GM12878 (cell line): ENCODE measurements around the gene SNX8.

Source experiments
- BACH1 ChIP-seq: fragments of 450-650 bp; IDR thresholded peaks from 2 replicates; pipeline ENCODE4 v1.6.1; 2017; ENCODE audit warnings: mild to moderate bottlenecking, borderline replicate concordance
- BHLHE40 ChIP-seq, 2 experiments: fragments of 450-650 bp in 1 of 2; IDR thresholded peaks; 2 replicates each; pipeline ENCODE4 v1.6.1; 2011 to 2017; ENCODE audit warnings: low read depth in 2 of 2, borderline replicate concordance in 1 of 2, improper control_type of control experiment in 1 of 2, low read length in 1 of 2, mild to moderate bottlenecking in 1 of 2
- CBX5 ChIP-seq: sonication (generic); IDR thresholded peaks from 2 replicates; pipeline ENCODE4 v1.6.1; 2016; ENCODE audit warnings: low read depth, moderate library complexity, mild to moderate bottlenecking, inconsistent platforms
- EP300 ChIP-seq, 2 experiments: fragments of 150-350 bp in 1 of 2; IDR thresholded peaks; 2 replicates each; pipeline ENCODE4 v1.6.1; 2011 to 2012; ENCODE audit warnings: low read depth in 2 of 2, low read length in 2 of 2, borderline replicate concordance in 1 of 2, improper control_type of control experiment in 1 of 2, inconsistent platforms in 1 of 2; ENCODE audit not compliant: control insufficient read depth in 1 of 2
- ESRRA ChIP-seq: IDR thresholded peaks from 2 replicates; pipeline ENCODE4 v1.6.1; 2012; ENCODE audit warnings: mild to moderate bottlenecking, low read length, improper control_type of control experiment
- HDAC6 ChIP-seq: fragments of 200-600 bp; sonication (generic); IDR thresholded peaks from one replicate; pipeline ENCODE4 v1.8.0; 2017; ENCODE audit warnings: antibody characterized with exemption; ENCODE audit not compliant: unreplicated experiment
- JUND ChIP-seq: IDR thresholded peaks from 2 replicates; pipeline ENCODE4 v1.6.1; 2012; ENCODE audit warnings: low read depth, mild to moderate bottlenecking, low read length, improper control_type of control experiment, moderate library complexity
- NFYA ChIP-seq: IDR thresholded peaks from 2 replicates; pipeline ENCODE4 v1.6.1; 2011; ENCODE audit warnings: low read depth, mild to moderate bottlenecking, low read length, improper control_type of control experiment, borderline replicate concordance
- POLR2A ChIP-seq: IDR thresholded peaks from 2 replicates; pipeline ENCODE4 v1.6.1; 2011; ENCODE audit warnings: low read depth, mild to moderate bottlenecking, low read length
- RAD21 ChIP-seq: IDR thresholded peaks from 2 replicates; pipeline ENCODE4 v1.6.1; 2011; ENCODE audit warnings: mild to moderate bottlenecking, low read depth, low read length, moderate library complexity; ENCODE audit not compliant: insufficient read depth
- RCOR1 ChIP-seq: conservative IDR thresholded peaks from 2 replicates; pipeline ENCODE4 v1.6.1; 2012; ENCODE audit warnings: low read depth, low read length, improper control_type of control experiment
- TF ChIP-seq, protein P1 (sequence below): IDR thresholded peaks from 2 replicates; pipeline ENCODE4 v1.6.1; 2012; ENCODE audit warnings: low read depth, low read length, improper control_type of control experiment
- TF ChIP-seq, protein P2 (sequence below), 3 experiments: IDR thresholded peaks in 2 of 3; conservative IDR thresholded peaks in 1 of 3; 2 replicates each; pipeline ENCODE4 v1.5.1; 2011; ENCODE audit warnings: low read depth in 3 of 3, low read length in 3 of 3, mild to moderate bottlenecking in 3 of 3, control low read depth in 2 of 3, moderate library complexity in 2 of 3, inconsistent platforms in 1 of 3, mixed read lengths in 1 of 3; ENCODE audit not compliant: control insufficient read depth in 2 of 3, insufficient read depth in 1 of 3; ENCODE audit errors: extremely low read depth in 1 of 3

DNA sequence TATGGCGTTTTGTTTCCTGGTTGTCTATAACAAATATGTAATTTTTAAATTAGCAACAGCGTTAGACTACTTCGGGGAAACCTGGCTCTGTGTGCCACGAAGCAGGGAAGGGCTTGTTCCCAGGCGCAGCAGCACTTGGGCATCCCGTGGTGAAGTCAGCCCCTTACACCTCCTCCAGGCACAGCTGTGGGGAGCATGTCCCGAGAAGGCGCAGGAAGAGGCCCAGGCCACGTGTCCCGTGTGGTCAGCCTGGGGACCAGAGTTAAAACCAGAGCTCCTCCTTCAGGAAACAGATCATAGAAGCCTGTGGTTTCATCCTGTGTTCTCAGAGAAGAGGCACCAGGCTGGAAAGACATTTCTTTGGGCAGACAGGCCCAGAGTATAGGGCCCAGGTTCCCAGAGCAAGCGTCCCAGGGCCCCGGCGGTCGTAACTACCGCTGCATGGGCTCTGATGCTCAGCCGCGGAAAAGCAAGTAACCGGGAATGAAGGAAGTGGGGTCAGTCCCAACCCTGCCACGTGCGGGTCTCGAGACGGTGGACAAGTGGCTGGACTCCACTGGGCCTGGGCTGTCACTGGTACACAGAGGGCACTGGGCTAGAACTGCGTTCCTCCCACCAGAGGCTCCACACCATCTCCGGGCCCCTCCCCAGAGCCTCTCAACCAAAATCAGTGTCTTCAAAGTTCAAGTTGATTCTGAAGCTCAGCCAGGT, 65.1 kb downstream of the SNX8 start:
- TF ChIP-seq EP300 (IDR thresholded peaks at IDR 0.05; ENCODE audit: borderline replicate concordance in 1 of 2, control insufficient read depth in 1 of 2, low read depth in 2 of 2, low read length in 2 of 2) (0 out of 4 replicates have a peak, but pooled peaks of 1 of the 2 experiments have one; percentile 13), RAD21 (0 out of 2 replicates have a peak, but pooled peaks have one; percentile 24), CBX5 (no peak), BHLHE40 (IDR thresholded peaks at IDR 0.05; ENCODE audit: borderline replicate concordance in 1 of 2, low read depth in 2 of 2, low read length in 1 of 2) (peak; percentile 17 to 31; a peak in 3 of 4 replicates), NFYA (no peak), HDAC6 (no peak), POLR2A (peak; percentile 44; the same call in 1 of the 2 replicates), ESRRA (no peak), BACH1 (no peak), RCOR1 (no peak), JUND (no peak)
- TF ChIP-seq, protein P1, sequence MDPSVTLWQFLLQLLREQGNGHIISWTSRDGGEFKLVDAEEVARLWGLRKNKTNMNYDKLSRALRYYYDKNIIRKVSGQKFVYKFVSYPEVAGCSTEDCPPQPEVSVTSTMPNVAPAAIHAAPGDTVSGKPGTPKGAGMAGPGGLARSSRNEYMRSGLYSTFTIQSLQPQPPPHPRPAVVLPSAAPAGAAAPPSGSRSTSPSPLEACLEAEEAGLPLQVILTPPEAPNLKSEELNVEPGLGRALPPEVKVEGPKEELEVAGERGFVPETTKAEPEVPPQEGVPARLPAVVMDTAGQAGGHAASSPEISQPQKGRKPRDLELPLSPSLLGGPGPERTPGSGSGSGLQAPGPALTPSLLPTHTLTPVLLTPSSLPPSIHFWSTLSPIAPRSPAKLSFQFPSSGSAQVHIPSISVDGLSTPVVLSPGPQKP: no peak
- TF ChIP-seq, protein P2, sequence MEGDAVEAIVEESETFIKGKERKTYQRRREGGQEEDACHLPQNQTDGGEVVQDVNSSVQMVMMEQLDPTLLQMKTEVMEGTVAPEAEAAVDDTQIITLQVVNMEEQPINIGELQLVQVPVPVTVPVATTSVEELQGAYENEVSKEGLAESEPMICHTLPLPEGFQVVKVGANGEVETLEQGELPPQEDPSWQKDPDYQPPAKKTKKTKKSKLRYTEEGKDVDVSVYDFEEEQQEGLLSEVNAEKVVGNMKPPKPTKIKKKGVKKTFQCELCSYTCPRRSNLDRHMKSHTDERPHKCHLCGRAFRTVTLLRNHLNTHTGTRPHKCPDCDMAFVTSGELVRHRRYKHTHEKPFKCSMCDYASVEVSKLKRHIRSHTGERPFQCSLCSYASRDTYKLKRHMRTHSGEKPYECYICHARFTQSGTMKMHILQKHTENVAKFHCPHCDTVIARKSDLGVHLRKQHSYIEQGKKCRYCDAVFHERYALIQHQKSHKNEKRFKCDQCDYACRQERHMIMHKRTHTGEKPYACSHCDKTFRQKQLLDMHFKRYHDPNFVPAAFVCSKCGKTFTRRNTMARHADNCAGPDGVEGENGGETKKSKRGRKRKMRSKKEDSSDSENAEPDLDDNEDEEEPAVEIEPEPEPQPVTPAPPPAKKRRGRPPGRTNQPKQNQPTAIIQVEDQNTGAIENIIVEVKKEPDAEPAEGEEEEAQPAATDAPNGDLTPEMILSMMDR (IDR thresholded peaks at IDR 0.05 in 2 of 3, conservative IDR thresholded peaks at IDR 0.05 in 1 of 3; ENCODE audit: control insufficient read depth in 2 of 3, extremely low read depth in 1 of 3, insufficient read depth in 1 of 3, low read depth in 3 of 3, low read length in 3 of 3): peak in 2 of 3 experiments; percentile 12 to 54; a peak in 2 of 6 replicates
